Measurements from ENCODE around the gene IFNA13. TPM values are rescaled to one million over a fixed set of nuclear protein-coding genes. Genes with fewer than 3 reads are reported as not detected.
A peak's percentile ranks its signal among the peaks of the same experiment; 100 is the strongest.

The IFNA13 gene
- total and polyA plus RNA-seq, 2 donors (not counting 1 experiment from before 2014, with no cell fraction given): not detected

DNA sequence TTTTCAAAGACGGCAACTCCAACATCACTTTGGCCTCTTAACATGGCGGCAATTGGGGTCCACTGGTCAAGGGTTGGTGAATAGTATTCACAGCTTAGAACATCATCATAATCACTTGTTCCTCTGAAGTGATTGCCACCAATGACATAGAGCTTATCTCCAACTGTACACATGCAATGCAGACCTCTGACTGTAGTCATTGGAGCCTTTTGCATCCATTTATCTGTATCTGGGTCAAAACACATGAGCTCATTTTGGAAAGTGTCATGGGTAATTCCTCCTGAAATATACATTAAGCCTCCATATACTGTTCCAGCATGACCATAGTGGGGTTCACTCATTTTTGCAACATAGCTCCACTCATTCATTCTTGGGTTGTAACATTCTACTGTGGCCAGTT is 34.6 kb downstream of the IFNA13 start:
- TF ChIP-seq EZH2 (IDR thresholded peaks at IDR 0.05; ENCODE audit: low read length, missing control alignments): no peak
- TF ChIP-seq, protein P1, sequence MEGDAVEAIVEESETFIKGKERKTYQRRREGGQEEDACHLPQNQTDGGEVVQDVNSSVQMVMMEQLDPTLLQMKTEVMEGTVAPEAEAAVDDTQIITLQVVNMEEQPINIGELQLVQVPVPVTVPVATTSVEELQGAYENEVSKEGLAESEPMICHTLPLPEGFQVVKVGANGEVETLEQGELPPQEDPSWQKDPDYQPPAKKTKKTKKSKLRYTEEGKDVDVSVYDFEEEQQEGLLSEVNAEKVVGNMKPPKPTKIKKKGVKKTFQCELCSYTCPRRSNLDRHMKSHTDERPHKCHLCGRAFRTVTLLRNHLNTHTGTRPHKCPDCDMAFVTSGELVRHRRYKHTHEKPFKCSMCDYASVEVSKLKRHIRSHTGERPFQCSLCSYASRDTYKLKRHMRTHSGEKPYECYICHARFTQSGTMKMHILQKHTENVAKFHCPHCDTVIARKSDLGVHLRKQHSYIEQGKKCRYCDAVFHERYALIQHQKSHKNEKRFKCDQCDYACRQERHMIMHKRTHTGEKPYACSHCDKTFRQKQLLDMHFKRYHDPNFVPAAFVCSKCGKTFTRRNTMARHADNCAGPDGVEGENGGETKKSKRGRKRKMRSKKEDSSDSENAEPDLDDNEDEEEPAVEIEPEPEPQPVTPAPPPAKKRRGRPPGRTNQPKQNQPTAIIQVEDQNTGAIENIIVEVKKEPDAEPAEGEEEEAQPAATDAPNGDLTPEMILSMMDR (conservative IDR thresholded peaks at IDR 0.05 in 1 of 2, IDR thresholded peaks at IDR 0.05 in 1 of 2; ENCODE audit: low read depth in 1 of 2, low read length in 2 of 2): no peak
- peak overlapping the region; percentile 84 for H3K4me2 ChIP-seq (ENCODE audit: extremely low read depth, insufficient read depth, low read length)
- H3K79me2 ChIP-seq (ENCODE audit: control insufficient read depth, insufficient read depth, low read length): peaks cover 61% of the 10 kb centered on the region
- H3K27ac ChIP-seq (ENCODE audit: insufficient read depth, low read length): no peak overlapping the region
- no peak overlapping the region for H3K9ac ChIP-seq (ENCODE audit: insufficient read depth, low read length)
- H3K4me3 ChIP-seq (replicated peaks in 1 of 4; ENCODE audit: control extremely low read depth in 1 of 4, insufficient read depth in 1 of 4, low read depth in 3 of 4, low read length in 4 of 4): peak overlapping the region in 3 of 4 experiments; percentile 74 to 92 (median 78)
- H4K20me1 ChIP-seq (ENCODE audit: control insufficient read depth, extremely low read depth, insufficient read depth, low read length): no peaks in the 10 kb centered on the region
- no peak for DNase-seq (ENCODE audit: low read depth in 2 of 2)
- no peaks in the 10 kb centered on the region for H3K27me3 ChIP-seq (ENCODE audit: control insufficient read depth, insufficient read depth, low read length)
- H3K36me3 ChIP-seq (ENCODE audit: control insufficient read depth, insufficient read depth, low read length): no peaks in the 10 kb centered on the region
- peaks cover 2% of the 10 kb centered on the region for H3K4me1 ChIP-seq (ENCODE audit: control insufficient read depth, extremely low read depth, insufficient read depth, low read length)
- H2AFZ ChIP-seq (ENCODE audit: low read length): no peak overlapping the region
- H3K9me3 ChIP-seq (ENCODE audit: control insufficient read depth, insufficient read depth, low read depth, low read length): no peaks in the 10 kb centered on the region

GRCh38 chr9:21331676-21332402 is 36.0 kb downstream of the IFNA13 start:
- H3K27me3 ChIP-seq (ENCODE audit: control insufficient read depth, insufficient read depth, low read length): no peaks in the 10 kb centered on the region

GRCh38 chr9:21326526-21327139 is 41.2 kb downstream of the IFNA13 start:
- H3K9ac ChIP-seq (ENCODE audit: insufficient read depth, low read length): no peak overlapping the region
- peaks cover 38% of the 10 kb centered on the region for H3K79me2 ChIP-seq (ENCODE audit: control insufficient read depth, insufficient read depth, low read length)
- H4K20me1 ChIP-seq (ENCODE audit: control insufficient read depth, extremely low read depth, insufficient read depth, low read length): no peaks in the 10 kb centered on the region
- no peak overlapping the region for H2AFZ ChIP-seq (ENCODE audit: low read length)
- TF ChIP-seq, protein P1 (conservative IDR thresholded peaks at IDR 0.05 in 1 of 2, IDR thresholded peaks at IDR 0.05 in 1 of 2; ENCODE audit: low read depth in 1 of 2, low read length in 2 of 2): peak; percentile 60 to 63
- no peak for TF ChIP-seq EZH2 (IDR thresholded peaks at IDR 0.05; ENCODE audit: low read length, missing control alignments)
- H3K9me3 ChIP-seq (ENCODE audit: control insufficient read depth, insufficient read depth, low read depth, low read length): no peaks in the 10 kb centered on the region
- no peak overlapping the region for H3K4me3 ChIP-seq (replicated peaks in 1 of 4; ENCODE audit: control extremely low read depth in 1 of 4, insufficient read depth in 1 of 4, low read depth in 3 of 4, low read length in 4 of 4)
- peaks cover 2% of the 10 kb centered on the region for H3K4me1 ChIP-seq (ENCODE audit: control insufficient read depth, extremely low read depth, insufficient read depth, low read length)
- no peak overlapping the region for H3K27ac ChIP-seq (ENCODE audit: insufficient read depth, low read length)
- H3K36me3 ChIP-seq (ENCODE audit: control insufficient read depth, insufficient read depth, low read length): peaks cover 5% of the 10 kb centered on the region
- DNase-seq (ENCODE audit: low read depth in 2 of 2): peak; percentile 44 to 59
- no peak overlapping the region for H3K4me2 ChIP-seq (ENCODE audit: extremely low read depth, insufficient read depth, low read length)
- H3K27me3 ChIP-seq (ENCODE audit: control insufficient read depth, insufficient read depth, low read length): no peaks in the 10 kb centered on the region

More at GRCh38 chr9:21331676-21332402, 36.0 kb downstream of the IFNA13 start:
- no peak for TF ChIP-seq EZH2 (IDR thresholded peaks at IDR 0.05; ENCODE audit: low read length, missing control alignments)
- TF ChIP-seq, protein P1 (conservative IDR thresholded peaks at IDR 0.05 in 1 of 2, IDR thresholded peaks at IDR 0.05 in 1 of 2; ENCODE audit: low read depth in 1 of 2, low read length in 2 of 2): no peak
- Histone ChIP-seq H3K9me3 (ENCODE audit: control insufficient read depth, insufficient read depth, low read depth, low read length) (no peaks in the 10 kb centered on the region), H3K4me1 (ENCODE audit: control insufficient read depth, extremely low read depth, insufficient read depth, low read length) (peaks cover 2% of the 10 kb centered on the region), H2AFZ (ENCODE audit: low read length) (no peak overlapping the region), H3K79me2 (ENCODE audit: control insufficient read depth, insufficient read depth, low read length) (peaks cover 68% of the 10 kb centered on the region), H4K20me1 (ENCODE audit: control insufficient read depth, extremely low read depth, insufficient read depth, low read length) (no peaks in the 10 kb centered on the region), H3K9ac (ENCODE audit: insufficient read depth, low read length) (no peak overlapping the region), H3K36me3 (ENCODE audit: control insufficient read depth, insufficient read depth, low read length) (no peaks in the 10 kb centered on the region), H3K27ac (ENCODE audit: insufficient read depth, low read length) (no peak overlapping the region), H3K4me2 (ENCODE audit: extremely low read depth, insufficient read depth, low read length) (peak overlapping the region; percentile 84), H3K4me3 (replicated peaks in 1 of 4; ENCODE audit: control extremely low read depth in 1 of 4, insufficient read depth in 1 of 4, low read depth in 3 of 4, low read length in 4 of 4) (peak overlapping the region in 3 of 4 experiments; percentile 1 to 92 (median 3))
- peak in 1 of 2 donors; percentile 24 for DNase-seq (ENCODE audit: low read depth in 2 of 2)

Measured in fibroblast of lung (primary cell).